IPS-15b (cell line): ENCODE results near the gene PLEK2.

Source experiments
- H3K27me3 ChIP-seq: one replicate; pipeline ENCODE4 v1.6.1; 2013; ENCODE audit warnings: low read length; ENCODE audit not compliant: control insufficient read depth, insufficient read depth
- H3K36me3 ChIP-seq: one replicate; pipeline ENCODE4 v1.6.1; 2013; ENCODE audit warnings: low read length; ENCODE audit not compliant: control insufficient read depth, insufficient read depth
- H3K4me1 ChIP-seq: one replicate; pipeline ENCODE4 v1.6.1; 2013; ENCODE audit warnings: mild to moderate bottlenecking, low read length; ENCODE audit not compliant: control insufficient read depth, insufficient read depth
- H3K4me3 ChIP-seq: one replicate; pipeline ENCODE4 v1.5.1; 2013; ENCODE audit warnings: low read depth, low read length
- H3K9ac ChIP-seq: one replicate; pipeline ENCODE4 v1.6.1; 2013; ENCODE audit warnings: low read depth, mild to moderate bottlenecking, low read length
- H3K9me3 ChIP-seq: one replicate; pipeline ENCODE4 v1.6.1; 2013; ENCODE audit warnings: mild to moderate bottlenecking, low read length; ENCODE audit not compliant: control insufficient read depth, insufficient read depth

Gene PLEK2

DNA sequence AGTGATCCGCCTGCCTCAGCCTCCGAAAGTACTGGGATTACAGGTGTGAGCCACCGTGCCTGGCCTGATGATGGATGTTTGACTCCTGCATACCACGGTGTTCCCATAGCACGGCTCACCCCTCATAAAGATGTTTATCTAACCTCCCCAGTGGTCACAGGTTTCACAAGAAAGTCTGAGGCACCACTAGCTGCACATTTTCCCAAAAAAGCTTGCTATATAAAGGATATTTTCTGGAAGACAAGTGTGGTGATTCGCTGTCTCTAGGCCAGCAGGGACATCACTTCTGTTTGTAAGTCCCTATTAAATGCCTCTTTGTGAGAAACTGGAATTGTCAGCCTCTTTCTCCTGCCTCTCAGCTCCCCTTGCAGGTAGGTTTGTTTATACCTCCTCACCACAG is 18.3 kb downstream of the PLEK2 start:
- H3K27me3 ChIP-seq, result no peaks in the 10 kb centered on the region
- H3K9ac ChIP-seq, result no peak overlapping the region
- no peak overlapping the region for H3K4me3 ChIP-seq
- H3K9me3 ChIP-seq, result no peaks in the 10 kb centered on the region
- no peaks in the 10 kb centered on the region for H3K4me1 ChIP-seq
- no peaks in the 10 kb centered on the region for H3K36me3 ChIP-seq

DNA sequence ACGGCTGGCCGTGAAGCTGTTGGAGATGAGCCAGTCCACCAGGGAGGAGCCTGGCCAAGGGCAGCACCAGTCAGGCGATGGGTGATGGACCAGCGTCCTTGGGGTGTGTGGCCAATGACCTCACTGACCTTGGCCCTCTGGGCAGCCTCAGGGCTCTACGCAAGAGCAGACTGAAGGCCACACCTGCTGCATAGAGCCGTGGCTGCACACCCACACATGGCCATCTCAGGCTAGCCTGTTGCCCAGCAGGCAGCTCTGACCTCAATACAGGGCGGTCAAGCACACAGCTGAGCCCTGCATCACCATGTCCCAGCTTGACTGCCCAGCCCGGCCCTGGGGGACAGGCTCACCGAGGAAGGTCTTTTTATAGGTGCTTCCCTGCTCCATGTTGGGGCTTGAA is 19.2 kb downstream of the PLEK2 start:
- no peaks in the 10 kb centered on the region for H3K36me3 ChIP-seq

DNA sequence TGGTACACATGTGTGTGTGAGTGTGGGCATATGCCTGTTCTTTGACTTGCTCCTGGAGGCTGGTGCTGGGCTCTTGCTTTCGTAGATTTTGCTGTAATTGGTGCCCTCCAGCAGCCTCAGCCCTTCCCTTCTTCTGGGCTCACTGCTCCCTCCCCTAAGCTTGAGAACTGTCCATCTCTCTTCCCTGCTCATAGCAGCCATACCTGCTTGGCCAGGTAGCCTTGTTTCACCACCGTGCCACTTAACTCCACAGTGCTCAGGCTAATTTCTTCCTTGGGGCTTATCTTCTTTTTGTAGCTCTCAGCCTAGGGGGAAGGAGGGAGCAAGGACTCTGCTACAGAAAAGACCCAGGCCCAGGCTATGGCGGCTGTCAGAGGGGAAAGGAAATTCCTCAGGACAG is 19.8 kb downstream of the PLEK2 start:
- H3K36me3 ChIP-seq, result no peaks in the 10 kb centered on the region
- no peak overlapping the region for H3K4me3 ChIP-seq
- H3K9ac ChIP-seq, result no peak overlapping the region
- no peaks in the 10 kb centered on the region for H3K9me3 ChIP-seq
- no peaks in the 10 kb centered on the region for H3K4me1 ChIP-seq
- H3K27me3 ChIP-seq, result no peaks in the 10 kb centered on the region

More for the DNA sequence above, 19.2 kb downstream of the PLEK2 start:
- Histone ChIP-seq H3K27me3 (no peaks in the 10 kb centered on the region), H3K4me1 (no peaks in the 10 kb centered on the region), H3K4me3 (no peak overlapping the region), H3K9me3 (no peaks in the 10 kb centered on the region), H3K9ac (no peak overlapping the region)

DNA sequence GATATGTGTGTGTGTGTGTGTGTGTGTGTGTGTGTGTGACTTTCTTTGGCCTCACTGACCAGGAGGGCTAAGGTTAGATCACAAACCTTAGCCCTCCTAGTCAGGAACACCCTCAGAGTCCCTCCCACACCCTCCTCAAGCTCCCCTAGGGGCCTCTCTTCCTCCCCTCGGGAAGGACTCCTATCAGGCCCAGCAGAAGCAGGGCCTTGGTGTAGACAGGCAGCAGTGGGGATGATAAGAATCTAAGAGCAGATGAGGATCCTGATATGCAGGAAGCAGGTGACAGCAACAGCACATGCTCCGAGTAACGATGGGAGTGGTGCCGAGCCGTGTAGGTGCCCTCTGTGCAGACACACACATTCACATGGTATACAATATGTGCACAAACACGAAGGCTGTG is 20.7 kb downstream of the PLEK2 start:
- H3K36me3 ChIP-seq, result no peaks in the 10 kb centered on the region
- no peaks in the 10 kb centered on the region for H3K27me3 ChIP-seq
- no peak overlapping the region for H3K4me3 ChIP-seq
- no peak overlapping the region for H3K9ac ChIP-seq
- H3K9me3 ChIP-seq, result no peaks in the 10 kb centered on the region
- no peaks in the 10 kb centered on the region for H3K4me1 ChIP-seq

DNA sequence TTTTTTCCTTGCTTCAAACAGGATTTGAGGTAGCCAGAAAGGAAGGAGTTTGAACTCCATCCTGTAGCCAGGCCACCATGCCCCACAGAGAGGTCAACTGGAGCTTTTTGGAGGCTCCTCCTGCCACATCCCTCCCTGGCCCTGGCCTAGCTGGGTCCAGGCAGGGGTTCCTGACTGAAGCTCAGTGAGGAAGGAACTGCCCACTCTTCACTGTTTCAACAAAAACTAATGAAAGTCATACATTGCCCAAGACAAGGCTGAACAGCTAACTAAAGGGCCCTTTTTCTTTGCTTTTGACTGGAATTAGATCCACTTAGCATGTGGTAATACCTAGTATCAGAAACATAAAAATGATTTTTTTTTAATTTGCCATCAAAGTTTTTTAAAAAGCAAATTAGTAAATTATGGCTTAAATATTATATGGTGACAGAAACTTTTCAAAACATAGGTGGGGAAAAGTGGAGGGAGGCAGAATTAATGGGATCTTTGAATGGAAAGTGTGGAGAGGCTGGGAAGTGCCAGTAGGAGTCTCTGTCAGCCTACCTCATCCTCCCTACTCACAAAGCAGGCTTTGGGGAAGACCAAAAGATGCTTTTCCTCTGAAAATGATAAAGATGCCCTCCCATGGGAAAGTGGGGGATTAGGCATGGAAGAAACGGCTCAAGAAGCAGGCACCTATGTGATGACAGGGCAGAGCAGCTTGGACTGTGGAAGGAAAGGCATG is 22.0 kb downstream of the PLEK2 start:
- Histone ChIP-seq H3K4me3 (no peak overlapping the region), H3K36me3 (no peaks in the 10 kb centered on the region), H3K9ac (no peak overlapping the region), H3K27me3 (no peaks in the 10 kb centered on the region), H3K9me3 (no peaks in the 10 kb centered on the region), H3K4me1 (no peaks in the 10 kb centered on the region)

DNA sequence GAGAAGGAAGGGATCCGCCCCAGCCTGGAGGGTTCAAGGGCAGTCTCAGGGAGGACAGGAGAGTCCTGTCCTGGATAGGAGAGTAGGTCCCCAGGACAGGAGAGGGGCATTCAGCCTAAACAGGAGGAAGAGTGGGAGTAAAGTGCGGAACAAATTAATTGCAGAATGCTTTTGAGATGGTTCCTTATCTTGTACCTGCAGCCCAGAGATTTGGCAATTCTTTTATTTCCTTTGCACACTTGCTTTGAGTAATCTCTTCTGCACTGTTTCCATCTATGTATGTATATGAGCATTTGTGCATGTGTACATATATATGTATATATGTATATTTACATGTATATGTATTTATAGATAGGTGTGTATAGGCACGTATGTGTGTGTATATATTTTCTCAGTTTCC is 22.7 kb downstream of the PLEK2 start:
- no peaks in the 10 kb centered on the region for H3K27me3 ChIP-seq
- H3K9ac ChIP-seq, result no peak overlapping the region
- H3K4me3 ChIP-seq, result no peak overlapping the region
- H3K9me3 ChIP-seq, result no peaks in the 10 kb centered on the region
- H3K36me3 ChIP-seq, result no peaks in the 10 kb centered on the region
- H3K4me1 ChIP-seq, result no peaks in the 10 kb centered on the region

DNA sequence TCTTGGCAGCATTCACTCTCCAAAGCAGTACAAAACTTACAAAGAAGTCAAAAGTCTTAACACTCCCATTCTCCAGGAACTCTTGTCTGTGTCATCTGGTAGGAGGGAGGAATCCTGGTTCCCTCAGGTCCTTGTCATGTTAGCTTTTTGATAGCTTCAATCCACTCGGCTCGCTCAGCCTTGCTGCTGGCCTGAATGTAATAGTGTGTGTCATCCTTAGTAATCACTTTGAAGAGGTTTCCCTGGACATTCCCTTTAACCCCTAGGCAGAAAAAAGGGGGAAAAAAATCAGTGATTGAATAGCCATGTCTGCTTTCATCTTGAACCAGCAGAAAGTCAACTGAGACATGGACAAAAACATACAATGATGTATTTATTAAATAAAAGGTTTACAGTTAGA is 24.8 kb downstream of the PLEK2 start:
- H3K4me3 ChIP-seq, result no peak overlapping the region
- no peak overlapping the region for H3K9ac ChIP-seq
- H3K9me3 ChIP-seq, result no peaks in the 10 kb centered on the region
- H3K36me3 ChIP-seq, result peaks cover 5% of the 10 kb centered on the region
- H3K4me1 ChIP-seq, result no peaks in the 10 kb centered on the region
- H3K27me3 ChIP-seq, result no peaks in the 10 kb centered on the region

DNA sequence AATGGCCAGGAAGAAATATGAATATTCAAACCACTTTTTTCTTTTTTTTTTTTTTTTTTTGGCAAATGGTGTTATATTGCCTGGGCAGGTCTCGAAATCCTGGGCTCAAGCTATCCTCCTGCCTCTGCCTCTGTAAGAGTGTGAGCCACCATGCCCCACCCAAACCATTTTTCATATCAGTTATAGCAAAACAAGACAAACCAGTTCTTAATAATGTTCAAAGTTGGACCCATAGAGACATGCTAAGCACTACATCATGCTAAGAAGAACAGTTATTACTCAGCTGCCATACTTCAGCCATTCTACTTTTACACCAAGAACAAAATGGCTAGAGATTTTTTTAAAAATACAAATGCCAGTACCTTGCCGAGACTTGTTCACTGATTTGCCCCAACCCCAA is 26.3 kb downstream of the PLEK2 start:
- Histone ChIP-seq H3K4me3 (no peak overlapping the region), H3K9ac (no peak overlapping the region), H3K9me3 (no peaks in the 10 kb centered on the region), H3K27me3 (no peaks in the 10 kb centered on the region), H3K36me3 (peaks cover 7% of the 10 kb centered on the region), H3K4me1 (no peaks in the 10 kb centered on the region)

DNA sequence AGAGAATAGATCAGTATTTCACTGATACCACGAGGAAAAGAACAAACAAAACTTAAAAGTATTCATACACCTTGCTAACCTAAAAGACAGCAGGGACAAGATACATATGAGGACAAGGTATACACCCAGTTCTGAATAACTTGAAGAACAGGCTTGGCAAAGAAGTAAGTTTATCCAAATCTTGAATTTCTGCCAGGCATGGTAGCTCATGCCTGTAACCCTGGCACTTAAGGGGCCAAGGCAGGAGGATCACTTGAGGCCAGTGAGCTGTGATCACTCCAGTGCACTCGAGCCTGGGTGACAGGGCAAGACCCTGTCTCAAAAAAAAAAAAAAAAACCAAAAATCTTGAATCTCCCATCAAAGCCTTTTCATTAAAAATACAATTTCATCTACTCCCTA is 26.8 kb downstream of the PLEK2 start:
- Histone ChIP-seq H3K9ac (no peak overlapping the region), H3K9me3 (no peaks in the 10 kb centered on the region), H3K4me1 (no peaks in the 10 kb centered on the region), H3K27me3 (no peaks in the 10 kb centered on the region), H3K36me3 (peaks cover 9% of the 10 kb centered on the region), H3K4me3 (no peak overlapping the region)

DNA sequence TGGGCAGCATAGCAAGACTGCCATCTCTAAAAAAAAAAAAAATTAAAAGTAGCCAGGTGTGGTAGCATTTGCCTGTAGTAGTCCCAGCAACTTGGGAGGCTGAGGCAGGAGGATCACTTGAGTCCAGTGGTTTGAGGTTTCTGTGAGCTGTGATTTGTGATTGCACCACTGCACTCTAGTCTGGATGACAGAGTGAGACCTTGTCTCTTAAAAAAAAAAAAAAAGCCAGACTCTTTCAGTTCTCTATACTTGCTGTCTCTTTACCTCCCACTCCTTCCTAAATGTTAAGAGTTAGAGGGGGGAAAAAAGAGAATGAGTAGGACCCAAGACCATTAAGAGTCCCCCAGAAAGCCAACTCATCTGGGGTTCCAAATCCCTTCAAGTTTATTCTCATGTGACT is 34.0 kb downstream of the PLEK2 start:
- no peaks in the 10 kb centered on the region for H3K27me3 ChIP-seq
- no peak overlapping the region for H3K9ac ChIP-seq
- no peak overlapping the region for H3K4me3 ChIP-seq
- no peaks in the 10 kb centered on the region for H3K4me1 ChIP-seq
- no peaks in the 10 kb centered on the region for H3K9me3 ChIP-seq
- H3K36me3 ChIP-seq, result peaks cover 16% of the 10 kb centered on the region

DNA sequence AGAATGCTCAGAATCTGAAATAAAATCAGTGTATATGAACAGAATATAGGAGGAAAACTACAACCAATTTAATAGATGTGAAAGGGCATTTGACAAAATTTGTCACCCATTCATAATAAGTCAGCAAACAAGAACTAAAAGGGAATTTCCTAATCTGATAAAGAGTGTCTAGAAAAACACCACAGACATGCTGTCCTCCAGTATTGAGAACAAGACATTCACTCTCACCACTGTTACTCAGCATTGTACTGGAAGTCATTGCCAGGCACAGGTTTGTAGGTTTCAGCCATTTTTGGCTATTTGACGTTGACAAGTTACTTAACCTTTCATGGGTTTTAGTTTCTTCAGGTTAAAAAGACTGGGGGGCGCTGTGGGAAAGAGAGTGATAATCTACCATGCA is 38.6 kb downstream of the PLEK2 start:
- peaks cover 8% of the 10 kb centered on the region for H3K36me3 ChIP-seq
- H3K9me3 ChIP-seq, result no peaks in the 10 kb centered on the region
- H3K4me1 ChIP-seq, result no peaks in the 10 kb centered on the region
- H3K4me3 ChIP-seq, result no peak overlapping the region
- no peak overlapping the region for H3K9ac ChIP-seq
- no peaks in the 10 kb centered on the region for H3K27me3 ChIP-seq

DNA sequence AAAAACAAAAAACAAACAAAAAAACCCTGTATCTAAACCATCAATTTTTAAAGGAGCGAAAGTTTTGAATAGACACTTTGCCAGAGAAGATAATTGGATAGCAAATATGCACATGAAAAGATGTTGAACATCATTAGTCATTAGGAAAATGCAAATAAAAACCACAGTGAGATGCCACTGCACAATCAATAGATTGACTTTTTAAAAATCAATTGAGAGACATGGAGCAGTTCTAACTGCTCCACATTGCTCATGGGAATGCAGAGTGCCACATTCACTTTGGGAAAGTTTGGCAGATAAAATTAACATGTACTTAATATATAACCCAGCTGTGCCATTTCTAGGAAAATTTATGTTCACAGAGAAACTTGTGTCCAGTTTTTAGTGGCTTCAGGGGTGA is 39.1 kb downstream of the PLEK2 start:
- Histone ChIP-seq H3K4me1 (no peaks in the 10 kb centered on the region), H3K9ac (no peak overlapping the region)

More for the DNA sequence above, 39.1 kb downstream of the PLEK2 start:
- Histone ChIP-seq H3K27me3 (no peaks in the 10 kb centered on the region), H3K4me3 (no peak overlapping the region), H3K36me3 (peaks cover 11% of the 10 kb centered on the region), H3K9me3 (no peaks in the 10 kb centered on the region)
